ENCODE results near the gene KCTD15.

Gene KCTD15

GRCh38 chr19:33780251-33780650, 16.4 kb upstream of the KCTD15 start:
- in situ Hi-C loops (cut with HindIII; ENCODE audit: low sequenced_read_pairs) = no loop called here
- no peak for TF ChIP-seq CTCF (IDR thresholded peaks at IDR 0.05; ENCODE audit: low read depth, low read length, missing control alignments)
- DNase-seq (ENCODE audit: low read depth) = no peak
- no peak overlapping the region for H3K4me3 ChIP-seq (ENCODE audit: low read depth, low read length)

- no peak for DNase-seq (ENCODE audit: low read depth)
- TF ChIP-seq CTCF (IDR thresholded peaks at IDR 0.05; ENCODE audit: low read depth, low read length, missing control alignments) = no peak
- in situ Hi-C loops (cut with HindIII; ENCODE audit: low sequenced_read_pairs) = no loop called here
- no peak overlapping the region for H3K4me3 ChIP-seq (ENCODE audit: low read depth, low read length)
Measured at GRCh38 chr19:33780746-33781145, 15.9 kb upstream of the KCTD15 start.

GRCh38 chr19:33781415-33781935, 15.2 kb upstream of the KCTD15 start:
- in situ Hi-C loops (cut with HindIII; ENCODE audit: low sequenced_read_pairs) = no loop called here
- DNase-seq (ENCODE audit: low read depth) = no peak
- H3K4me3 ChIP-seq (ENCODE audit: low read depth, low read length) = no peak overlapping the region
- TF ChIP-seq CTCF (IDR thresholded peaks at IDR 0.05; ENCODE audit: low read depth, low read length, missing control alignments) = no peak

DNA sequence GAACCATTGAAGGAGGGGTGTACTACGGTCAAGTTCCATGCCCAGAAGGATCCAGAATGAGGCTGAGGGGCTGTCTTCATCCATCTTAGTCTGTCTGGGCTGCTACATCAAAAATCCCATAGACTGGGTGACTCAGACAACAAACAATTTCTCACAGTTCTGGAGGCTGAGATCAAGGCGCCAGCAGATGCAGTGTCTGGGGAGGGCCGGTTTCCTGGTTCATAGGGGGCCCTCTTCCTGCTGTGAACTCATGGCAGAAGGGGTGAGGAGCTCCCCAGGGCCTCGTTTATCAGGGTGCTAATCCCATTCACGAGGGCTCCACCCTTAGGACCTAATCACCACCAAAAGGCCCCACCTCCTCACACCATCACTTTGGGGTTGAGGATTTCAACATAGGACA, 14.7 kb upstream of the KCTD15 start:
- H3K4me3 ChIP-seq (ENCODE audit: low read depth, low read length) = no peak overlapping the region
- no peak for DNase-seq (ENCODE audit: low read depth)
- TF ChIP-seq CTCF (IDR thresholded peaks at IDR 0.05; ENCODE audit: low read depth, low read length, missing control alignments) = no peak
- in situ Hi-C loops (cut with HindIII; ENCODE audit: low sequenced_read_pairs) = no loop called here

GRCh38 chr19:33784432-33784831, 12.2 kb upstream of the KCTD15 start:
- DNase-seq (ENCODE audit: low read depth) = no peak
- no peak for TF ChIP-seq CTCF (IDR thresholded peaks at IDR 0.05; ENCODE audit: low read depth, low read length, missing control alignments)
- no peak overlapping the region for H3K4me3 ChIP-seq (ENCODE audit: low read depth, low read length)
- in situ Hi-C loops (cut with HindIII; ENCODE audit: low sequenced_read_pairs) = no loop called here

DNA sequence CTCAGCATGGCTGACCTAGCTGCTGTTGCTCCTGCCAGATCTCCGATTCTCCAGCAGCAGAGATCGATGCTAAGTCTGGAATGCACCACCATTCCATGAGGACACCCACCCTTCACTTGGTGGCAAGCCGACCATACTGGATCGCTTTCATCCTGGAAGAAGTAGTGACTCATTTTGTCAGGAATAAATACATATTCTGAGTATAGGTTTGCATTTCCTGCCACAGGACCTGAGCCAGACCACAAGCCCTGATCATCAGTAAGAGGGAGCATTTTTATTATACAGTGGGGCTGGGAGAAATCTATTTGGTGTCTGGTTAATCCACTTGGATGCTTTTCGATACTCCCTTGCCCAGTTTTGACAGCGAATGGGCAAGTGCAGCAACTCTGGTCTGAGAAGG, 10.9 kb upstream of the KCTD15 start:
- no peak for TF ChIP-seq CTCF (IDR thresholded peaks at IDR 0.05; ENCODE audit: low read depth, low read length, missing control alignments)
- in situ Hi-C loops (cut with HindIII; ENCODE audit: low sequenced_read_pairs) = no loop called here
- peak; percentile 68 for DNase-seq (ENCODE audit: low read depth)
- H3K4me3 ChIP-seq (ENCODE audit: low read depth, low read length) = no peak overlapping the region

DNA sequence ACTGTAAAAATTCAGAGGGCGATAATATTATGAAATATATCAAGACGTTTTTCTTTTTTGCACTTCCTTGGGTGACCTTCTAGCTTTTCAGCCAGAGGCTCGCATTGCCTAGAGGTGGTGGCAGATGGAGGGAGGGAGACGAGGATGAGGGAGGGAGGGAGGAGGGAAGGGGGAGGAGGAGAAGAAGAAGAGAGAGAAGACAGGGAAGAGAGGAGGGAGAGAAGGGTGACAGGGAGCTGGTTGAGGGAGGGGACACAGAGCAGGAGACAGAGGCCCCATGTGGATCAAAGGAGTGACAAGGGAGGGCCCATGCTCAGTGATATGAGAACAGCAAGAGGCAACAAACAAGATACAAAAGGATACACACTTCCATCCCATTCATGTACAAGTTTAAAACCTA, 8.0 kb upstream of the KCTD15 start:
- TF ChIP-seq CTCF (IDR thresholded peaks at IDR 0.05; ENCODE audit: low read depth, low read length, missing control alignments) = no peak
- no peak for DNase-seq (ENCODE audit: low read depth)
- in situ Hi-C loops (cut with HindIII; ENCODE audit: low sequenced_read_pairs) = no loop called here
- H3K4me3 ChIP-seq (ENCODE audit: low read depth, low read length) = no peak overlapping the region
